Coronary artery (tissue), 2 donors: Measurements from ENCODE around the gene CD79B.

ENCODE experiments used
- DNase-seq: peaks from one replicate; pipeline ENCODE4 v3.0.0-alpha.2; 2017; ENCODE audit warnings: low spot score
- H3K27ac ChIP-seq, 2 donors: fragments of 200-600 bp; sonication (generic); one replicate each; pipeline ENCODE4 v1.5.1; 2016 to 2019
- H3K4me3 ChIP-seq: fragments of 200-600 bp; sonication (generic); 2 replicates; pipeline ENCODE4 v1.5.1; 2016; ENCODE audit warnings: mild to moderate bottlenecking, moderate library complexity
- CTCF ChIP-seq: fragments of 200-600 bp; sonication (generic); IDR thresholded peaks from one replicate; pipeline ENCODE4 v1.5.1; 2019; ENCODE audit warnings: antibody characterized with exemption

Gene CD79B

GRCh38 chr17:63940584-63940983 is 8.5 kb upstream of the CD79B start:
- no peak for DNase-seq
- Histone ChIP-seq H3K4me3 (no peak overlapping the region), H3K27ac (no peak overlapping the region)
- no peak for TF ChIP-seq CTCF

- TF ChIP-seq CTCF: no peak
- no peak overlapping the region for H3K27ac ChIP-seq
Measured at GRCh38 chr17:63939884-63940283, 7.8 kb upstream of the CD79B start.

GRCh38 chr17:63939401-63939800 is 7.3 kb upstream of the CD79B start:
- Histone ChIP-seq H3K4me3 (no peak overlapping the region), H3K27ac (no peak overlapping the region)
- no peak for TF ChIP-seq CTCF
- DNase-seq: no peak

More at GRCh38 chr17:63939884-63940283, 7.8 kb upstream of the CD79B start:
- no peak for DNase-seq
- H3K4me3 ChIP-seq: no peak overlapping the region

GRCh38 chr17:63937920-63938319 is 5.8 kb upstream of the CD79B start:
- H3K27ac ChIP-seq: no peak overlapping the region
- no peak overlapping the region for H3K4me3 ChIP-seq
- no peak for TF ChIP-seq CTCF
- DNase-seq: no peak

- no peak overlapping the region for H3K4me3 ChIP-seq
- no peak for DNase-seq
- TF ChIP-seq CTCF: no peak
- no peak overlapping the region for H3K27ac ChIP-seq
Measured at GRCh38 chr17:63937319-63937718, 5.2 kb upstream of the CD79B start.

- no peak for TF ChIP-seq CTCF
- DNase-seq: no peak
- H3K4me3 ChIP-seq: no peak overlapping the region
- no peak overlapping the region for H3K27ac ChIP-seq
Measured at GRCh38 chr17:63934183-63935112, 2.3 kb upstream of the CD79B start.

- Histone ChIP-seq H3K4me3 (no peak overlapping the region), H3K27ac (no peak overlapping the region)
- no peak for DNase-seq
- no peak for TF ChIP-seq CTCF
Measured at GRCh38 chr17:63933598-63933997, 1.5 kb upstream of the CD79B start.
